Adipocyte (in vitro differentiated cells): ENCODE results near the gene MVB12A.

ENCODE experiments used
- DNase-seq: peaks from one replicate; pipeline ENCODE4 v3.0.0-alpha.2; 2015; ENCODE audit warnings: low read depth
- H3K27me3 ChIP-seq: replicated peaks from 2 replicates; pipeline ENCODE4 v1.7.0; 2013; ENCODE audit warnings: mild to moderate bottlenecking, low read length, moderate library complexity; ENCODE audit not compliant: control insufficient read depth, insufficient read depth
- H3K36me3 ChIP-seq: 2 replicates; pipeline ENCODE4 v1.7.0; 2013; ENCODE audit warnings: low read length, mild to moderate bottlenecking, moderate library complexity; ENCODE audit not compliant: control insufficient read depth, insufficient read depth, severe bottlenecking
- H3K4me1 ChIP-seq: 2 replicates; pipeline ENCODE4 v1.7.0; 2013; ENCODE audit warnings: mild to moderate bottlenecking, low read length, moderate library complexity; ENCODE audit not compliant: control insufficient read depth, insufficient read depth
- H3K4me3 ChIP-seq: 2 replicates; pipeline ENCODE4 v1.7.0; 2013; ENCODE audit warnings: mild to moderate bottlenecking, low read length, moderate library complexity
- H3K9ac ChIP-seq: 2 replicates; pipeline ENCODE4 v1.7.0; 2013; ENCODE audit warnings: mild to moderate bottlenecking, low read length, moderate library complexity
- H3K9me3 ChIP-seq: 2 replicates; pipeline ENCODE4 v1.7.0; 2013; ENCODE audit warnings: mild to moderate bottlenecking, low read length, moderate library complexity; ENCODE audit not compliant: control insufficient read depth

The MVB12A gene

DNA sequence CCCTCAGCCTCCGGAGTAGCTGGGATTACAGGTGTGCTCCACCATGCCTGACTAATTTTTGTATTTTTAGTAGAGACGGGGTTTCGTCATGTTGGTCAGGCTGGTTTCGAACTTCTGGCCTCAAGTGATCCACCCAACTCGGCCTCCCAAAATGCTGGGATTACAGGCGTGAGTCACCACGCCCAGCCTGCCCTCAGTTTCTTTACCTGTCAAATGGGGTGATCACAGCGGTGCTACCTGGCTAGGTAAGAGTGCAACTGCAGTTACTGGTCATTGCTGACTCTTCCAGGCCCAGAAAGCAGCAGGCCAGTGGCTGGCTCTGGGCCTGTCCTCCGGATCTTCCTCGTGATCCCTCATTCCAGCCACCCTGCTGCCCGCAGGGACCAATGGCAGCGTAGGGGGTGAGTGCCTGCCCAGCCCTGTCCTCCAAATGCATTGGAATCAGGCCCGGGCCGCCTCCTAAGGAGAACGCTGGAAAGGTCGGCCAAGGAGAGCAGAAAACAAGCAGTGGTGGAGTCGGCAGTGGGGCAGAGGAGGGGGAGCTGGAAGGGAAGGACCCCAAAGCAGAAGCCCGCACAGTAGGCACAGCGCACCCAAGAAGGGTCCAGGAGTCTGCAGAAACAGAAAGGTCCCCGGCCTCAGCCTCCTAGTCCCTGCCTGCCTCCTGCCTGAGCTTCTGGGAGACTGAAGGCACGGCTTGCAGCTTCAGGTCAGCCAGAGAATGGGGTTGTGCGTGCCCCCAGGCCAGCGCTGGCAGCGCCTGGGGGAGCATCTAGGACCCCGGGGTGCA is 48.6 kb downstream of the MVB12A start:
- H3K9me3 ChIP-seq, result no peaks in the 10 kb centered on the region
- peaks cover 3% of the 10 kb centered on the region for H3K27me3 ChIP-seq
- peak overlapping the region; percentile 88 for H3K4me3 ChIP-seq
- H3K4me1 ChIP-seq, result peaks cover 44% of the 10 kb centered on the region
- DNase-seq, result no peak
- H3K36me3 ChIP-seq, result peaks cover 5% of the 10 kb centered on the region
- peak overlapping the region; percentile 98 for H3K9ac ChIP-seq

DNA sequence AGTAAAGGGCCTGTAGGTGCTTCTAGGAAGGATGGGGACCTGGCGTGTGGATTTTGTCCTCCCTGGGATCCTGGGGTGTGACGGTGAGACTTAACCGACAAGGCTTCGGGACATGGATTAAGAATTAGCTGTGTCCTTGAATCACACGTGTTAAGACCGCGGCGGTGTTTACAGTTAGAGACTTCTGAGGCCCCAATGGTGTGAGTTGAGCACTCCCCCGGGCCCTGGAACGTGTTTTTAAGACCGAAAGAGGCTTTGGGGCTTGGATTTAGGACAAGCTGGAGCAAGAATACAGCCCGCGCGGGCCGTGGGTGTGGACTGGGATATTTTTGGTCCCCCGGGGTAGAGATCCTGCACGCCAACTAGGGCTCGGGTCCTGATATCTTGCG is 49.2 kb downstream of the MVB12A start:
- Histone ChIP-seq H3K36me3 (peaks cover 10% of the 10 kb centered on the region), H3K27me3 (peaks cover under 1% of the 10 kb centered on the region), H3K9ac (peak overlapping the region; percentile 98), H3K9me3 (no peaks in the 10 kb centered on the region), H3K4me1 (peaks cover 44% of the 10 kb centered on the region), H3K4me3 (peak overlapping the region; percentile 88)
- DNase-seq, result no peak

DNA sequence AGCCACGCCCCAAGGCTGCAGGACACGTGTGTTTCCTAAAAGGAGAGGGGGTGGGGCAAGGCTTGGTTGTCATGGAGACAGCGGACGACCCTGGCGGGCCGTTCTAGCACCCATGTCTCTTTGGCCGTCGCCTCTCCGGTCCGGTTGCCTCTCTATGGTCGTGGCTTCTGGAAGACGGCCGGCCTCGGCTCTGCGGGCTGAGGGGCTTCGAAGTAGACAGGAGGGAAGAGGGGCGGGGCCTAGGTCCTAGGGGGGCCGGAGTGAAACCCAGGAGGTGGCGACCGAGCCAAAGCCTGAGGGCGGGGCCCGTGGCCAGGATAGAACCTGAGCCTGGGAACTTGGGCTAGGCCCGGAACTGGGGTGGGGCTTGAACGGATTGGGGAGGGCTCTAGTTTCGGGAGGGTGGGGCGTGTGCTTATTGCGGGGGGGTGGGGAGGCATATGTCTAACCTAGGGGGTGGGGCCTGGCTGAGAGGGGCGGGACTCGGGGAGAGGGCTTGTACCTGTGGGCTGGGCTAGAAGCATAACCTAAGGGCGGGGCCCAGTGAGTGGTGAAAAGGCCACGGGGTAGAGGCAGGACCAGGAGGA is 49.7 kb downstream of the MVB12A start:
- H3K9ac ChIP-seq, result peak overlapping the region; percentile 98
- peak; percentile 96 for DNase-seq
- peaks cover 44% of the 10 kb centered on the region for H3K4me1 ChIP-seq
- no peaks in the 10 kb centered on the region for H3K27me3 ChIP-seq
- H3K36me3 ChIP-seq, result peaks cover 11% of the 10 kb centered on the region
- peak overlapping the region; percentile 91 for H3K4me3 ChIP-seq
- H3K9me3 ChIP-seq, result no peaks in the 10 kb centered on the region

DNA sequence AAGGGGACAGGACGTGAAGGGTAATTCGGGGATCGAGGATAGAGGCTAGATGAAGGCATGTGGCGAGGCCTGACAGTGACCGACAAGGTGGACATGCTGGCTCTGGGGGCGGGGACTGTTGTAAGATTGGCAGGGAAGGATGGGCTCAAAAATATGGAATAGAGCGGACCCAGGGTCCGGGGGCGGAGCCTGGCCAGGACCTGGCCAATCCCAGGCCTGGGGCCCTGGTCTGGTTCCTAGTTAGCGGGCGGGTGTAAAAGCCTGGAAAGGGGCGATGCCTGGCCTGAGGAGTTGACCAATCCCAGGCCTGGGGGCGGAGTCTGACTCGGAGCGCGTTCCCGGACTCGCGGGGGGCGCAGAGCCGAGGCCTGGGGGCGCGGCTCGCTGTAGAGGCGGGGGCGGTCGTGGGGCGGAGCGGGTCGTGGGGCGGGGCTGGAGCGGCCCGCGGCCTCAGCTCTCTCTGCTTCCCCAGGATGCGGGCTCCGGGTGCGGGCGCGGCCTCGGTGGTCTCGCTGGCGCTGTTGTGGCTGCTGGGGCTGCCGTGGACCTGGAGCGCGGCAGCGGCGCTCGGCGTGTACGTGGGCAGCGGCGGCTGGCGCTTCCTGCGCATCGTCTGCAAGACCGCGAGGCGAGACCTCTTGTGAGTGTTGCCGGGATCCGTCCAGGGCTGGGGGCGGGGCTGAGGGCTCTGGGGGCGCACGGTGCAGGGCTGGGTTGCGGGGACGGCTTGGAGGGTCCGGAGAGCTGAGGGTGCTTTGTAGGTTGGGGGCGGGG is 50.4 kb downstream of the MVB12A start, which contains the start of gene SLC27A1:
TSS of gene SLC27A1 (plus strand) at position 457 of the 774 bp plus-strand sequence. CDS start at position 474, 17 bp downstream.
- peak within 1 kb of the TSS; percentile 98 for H3K9ac ChIP-seq
- peaks cover 47% of the 10 kb centered on the region for H3K4me1 ChIP-seq
- H3K27me3 ChIP-seq, result no peaks in the 10 kb centered on the region
- no peaks in the 10 kb centered on the region for H3K9me3 ChIP-seq
- H3K4me3 ChIP-seq, result peak within 1 kb of the TSS; percentile 91
- peak; percentile 100 for DNase-seq
- peaks cover 11% of the 10 kb centered on the region for H3K36me3 ChIP-seq

DNA sequence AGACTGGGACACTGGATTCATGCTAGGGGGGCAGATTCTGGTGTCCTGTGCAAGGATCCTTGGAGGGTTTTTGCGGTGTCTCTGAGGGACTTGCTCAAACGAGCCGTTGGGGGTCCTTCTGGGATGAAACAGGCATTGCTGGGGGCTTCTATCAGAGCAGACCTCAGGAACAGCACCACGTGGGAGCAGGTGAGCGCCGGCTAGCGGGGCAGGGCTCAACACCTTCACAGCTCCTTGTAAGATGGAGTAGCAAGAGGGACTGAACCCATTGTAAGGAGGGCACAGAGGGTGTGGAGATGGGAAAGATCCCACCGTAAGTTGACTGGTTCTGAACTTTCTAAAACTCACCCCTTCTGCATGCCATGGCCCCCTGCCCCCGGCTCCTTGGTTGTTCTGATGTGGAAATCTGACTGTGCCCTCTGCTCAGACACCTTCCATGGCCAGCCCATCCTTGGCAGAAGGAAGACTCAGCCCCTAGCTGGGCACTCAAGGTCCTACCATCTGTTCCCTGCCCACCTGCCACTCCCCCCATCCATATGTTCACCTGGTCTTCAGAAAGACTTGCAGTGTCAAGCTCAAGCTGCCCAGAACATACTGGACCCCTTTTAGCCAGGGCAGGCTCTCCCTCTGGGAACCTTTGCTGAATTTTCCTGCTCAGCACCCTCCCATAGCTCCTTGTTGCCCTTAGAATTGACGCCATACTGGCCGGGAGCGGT is 51.7 kb downstream of the MVB12A start:
- Histone ChIP-seq H3K27me3 (no peaks in the 10 kb centered on the region), H3K4me3 (peak overlapping the region; percentile 91)
- DNase-seq, result no peak

DNA sequence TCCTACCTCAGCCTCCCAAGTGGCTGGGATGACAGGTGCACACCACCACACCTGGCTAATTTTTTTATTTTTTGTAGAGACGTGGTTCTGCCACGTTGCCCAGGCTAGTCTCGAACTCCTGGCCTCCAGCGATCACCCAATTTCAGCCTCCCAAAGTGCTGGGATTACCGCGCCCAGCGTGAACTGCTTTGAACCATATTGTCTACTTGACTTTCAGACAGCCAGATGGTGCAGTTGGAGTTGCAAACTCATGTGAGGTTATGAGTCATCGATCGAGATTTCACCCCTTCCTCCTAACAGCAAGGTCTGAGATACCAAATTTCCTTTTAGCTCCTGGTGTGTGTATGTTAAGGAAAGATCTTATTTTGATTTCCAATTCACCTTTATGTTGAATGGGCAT is 53.2 kb downstream of the MVB12A start:
- Histone ChIP-seq H3K9ac (peak overlapping the region; percentile 4), H3K36me3 (peaks cover 11% of the 10 kb centered on the region), H3K9me3 (no peaks in the 10 kb centered on the region), H3K4me3 (no peak overlapping the region), H3K4me1 (peaks cover 42% of the 10 kb centered on the region), H3K27me3 (no peaks in the 10 kb centered on the region)
- peak; percentile 41 for DNase-seq

More for the DNA sequence above, 51.7 kb downstream of the MVB12A start:
- Histone ChIP-seq H3K9ac (peak overlapping the region; percentile 89), H3K4me1 (peaks cover 52% of the 10 kb centered on the region), H3K9me3 (no peaks in the 10 kb centered on the region), H3K36me3 (peaks cover 11% of the 10 kb centered on the region)
